Muscle of leg (tissue), 11 donors: ENCODE measurements around the gene VPS37B. TPM values are rescaled to one million over a fixed set of nuclear protein-coding genes. Genes with fewer than 3 reads are reported as not detected.
"Not testable (repeated sequence)": the region's sequence is repeated elsewhere in the genome, so short reads cannot be mapped to it uniquely, and the experiment has no call there.

Experiments
- DNase-seq: peaks from one replicate; pipeline ENCODE4 v3.0.0; 2013
- H3K27ac ChIP-seq: one replicate; pipeline ENCODE4 v1.5.1; 2013; ENCODE audit warnings: mild to moderate bottlenecking, low read length, control low read depth
- H3K27me3 ChIP-seq: one replicate; pipeline ENCODE4 v1.6.1; 2013; ENCODE audit warnings: low read length; ENCODE audit not compliant: control insufficient read depth, insufficient read depth
- H3K36me3 ChIP-seq: one replicate; pipeline ENCODE4 v1.6.1; 2013; ENCODE audit warnings: low read length; ENCODE audit not compliant: control insufficient read depth, insufficient read depth
- H3K4me1 ChIP-seq: one replicate; pipeline ENCODE4 v1.6.1; 2013; ENCODE audit warnings: low read length; ENCODE audit not compliant: control insufficient read depth, insufficient read depth
- H3K4me3 ChIP-seq: one replicate; pipeline ENCODE4 v1.5.1; 2013; ENCODE audit warnings: low read length, control low read depth
- H3K9me3 ChIP-seq: replicated peaks from 2 replicates; pipeline ENCODE4 v1.6.1; 2013; ENCODE audit warnings: low read depth, low read length; ENCODE audit not compliant: control insufficient read depth
- WGBS: methylation state at CpG from one replicate; pipeline ENCODE4 v1.1.5; 2013; ENCODE audit warnings: missing lambda C conversion rate; ENCODE audit not compliant: insufficient coverage; 5-methylcytosine and 5-hydroxymethylcytosine counted together
- polyA plus RNA-seq, 8 donors: library from polyadenylated mRNA; unstranded; fragments of 120-200 nt; gene quantifications; one replicate each; pipeline versions ENCODE4 v1.2.1 to v1.2.3, GENCODE V29; 2013; ENCODE audit warnings: inconsistent platforms in 1 of 8, low replicate concordance in 1 of 8; ENCODE audit not compliant: insufficient read length in 8 of 8, insufficient read depth in 1 of 8
- total RNA-seq: library from RNA; stranded (reverse); fragments of 120-200 nt; gene quantifications from one replicate; pipeline ENCODE4 v1.2.4, GENCODE V29; 2013

Gene VPS37B
- total and polyA plus RNA-seq, 9 donors: 15.6 to 29.0 (median 25.1) TPM

GRCh38 chr12:122893208-122894153 is 2.4 kb downstream of the VPS37B start:
- Histone ChIP-seq H3K27me3 (peaks cover 2% of the 10 kb centered on the region), H3K4me1 (peaks cover 50% of the 10 kb centered on the region), H3K4me3 (no peak overlapping the region), H3K27ac (peak overlapping the region; percentile 94), H3K36me3 (no peaks in the 10 kb centered on the region), H3K9me3 (peaks cover 3% of the 10 kb centered on the region)
- DNase-seq: no peak
- WGBS: no CpG with 5 or more reads among the region's 7 CpGs

DNA sequence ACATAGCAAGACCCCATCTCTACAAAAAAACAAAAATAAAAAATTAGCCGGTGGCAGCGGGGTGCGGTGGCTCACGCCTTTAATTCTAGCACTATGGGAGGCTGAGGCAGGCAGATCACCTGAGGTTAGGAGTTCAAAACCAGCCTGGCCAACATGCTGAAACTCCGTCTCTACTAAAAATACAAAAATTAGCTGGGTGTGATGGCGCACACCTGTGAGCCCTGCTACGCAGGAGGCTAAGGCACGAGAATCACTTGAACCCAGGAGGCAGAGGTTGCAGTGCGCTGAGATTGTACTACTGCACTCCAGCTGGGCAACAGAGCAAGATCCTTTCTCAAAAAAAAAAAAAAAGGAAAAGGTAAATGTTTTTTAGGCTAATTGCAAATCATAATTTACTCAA is 3.2 kb downstream of the VPS37B start:
- H3K36me3 ChIP-seq, H3K27me3 ChIP-seq, H3K9me3 ChIP-seq, DNase-seq, H3K4me3 ChIP-seq: not testable (repeated sequence)
- Histone ChIP-seq H3K27ac (peak overlapping the region; percentile 87), H3K4me1 (peaks cover 55% of the 10 kb centered on the region)
- WGBS: 100% methylated on average over 6 of the region's 9 CpGs

DNA sequence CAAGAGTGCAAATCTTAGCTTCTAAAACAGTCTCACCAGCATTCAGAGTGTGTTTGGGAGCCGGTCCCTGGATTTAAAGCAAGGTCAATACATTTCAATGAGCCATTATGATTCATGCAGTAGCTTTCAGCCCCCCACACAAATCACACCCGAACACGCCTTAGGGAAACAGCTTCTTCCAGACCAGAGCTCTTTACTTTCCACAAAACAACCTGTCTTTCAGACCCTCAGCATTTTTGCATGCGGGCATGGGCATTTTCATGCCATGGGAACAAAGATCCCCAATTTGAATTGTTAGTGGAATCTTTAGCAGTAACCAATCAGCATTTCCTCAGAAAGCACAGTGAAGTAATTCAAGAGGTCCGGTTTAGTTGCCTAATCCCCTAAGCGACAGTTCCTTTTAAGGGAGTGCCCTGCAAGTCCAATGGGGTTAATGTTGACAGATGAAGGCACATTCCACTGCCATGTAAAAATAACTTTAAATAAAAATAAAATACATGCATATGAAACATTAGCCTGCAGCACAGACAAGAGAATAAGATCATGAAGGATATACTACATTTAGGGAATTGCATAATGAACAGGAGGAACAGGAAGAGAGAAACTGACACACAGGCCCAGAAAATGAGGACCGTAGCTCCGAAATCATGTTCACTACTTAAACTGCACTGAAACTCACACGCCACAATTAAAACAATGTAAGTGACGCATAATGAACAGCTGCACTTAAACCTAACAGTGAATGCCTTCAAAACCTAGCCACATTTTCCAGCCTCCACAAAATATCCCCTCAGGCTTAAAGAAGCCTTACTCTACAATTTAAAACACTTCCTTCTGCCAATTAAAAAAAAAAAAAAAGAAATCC is 4.0 kb downstream of the VPS37B start:
- Histone ChIP-seq H3K4me1 (peaks cover 63% of the 10 kb centered on the region), H3K9me3 (peaks cover 3% of the 10 kb centered on the region), H3K36me3 (no peaks in the 10 kb centered on the region), H3K27ac (peak overlapping the region; percentile 87), H3K27me3 (peaks cover 2% of the 10 kb centered on the region), H3K4me3 (no peak overlapping the region)
- DNase-seq: peak; percentile 64
- 43% methylated on average over 7 of the region's 10 CpGs for WGBS

GRCh38 chr12:122889761-122890520 is 6.0 kb downstream of the VPS37B start:
- Histone ChIP-seq H3K9me3 (no peaks in the 10 kb centered on the region), H3K27me3 (no peaks in the 10 kb centered on the region), H3K4me3 (no peak overlapping the region), H3K27ac (peak overlapping the region; percentile 38), H3K4me1 (peaks cover 56% of the 10 kb centered on the region), H3K36me3 (no peaks in the 10 kb centered on the region)
- 64% methylated on average over 2 of the region's 13 CpGs for WGBS
- DNase-seq: no peak

- H3K4me3 ChIP-seq: peak overlapping the region; percentile 2
- DNase-seq: peak; percentile 65
Measured at GRCh38 chr12:122888232-122888752, 7.6 kb downstream of the VPS37B start.

DNA sequence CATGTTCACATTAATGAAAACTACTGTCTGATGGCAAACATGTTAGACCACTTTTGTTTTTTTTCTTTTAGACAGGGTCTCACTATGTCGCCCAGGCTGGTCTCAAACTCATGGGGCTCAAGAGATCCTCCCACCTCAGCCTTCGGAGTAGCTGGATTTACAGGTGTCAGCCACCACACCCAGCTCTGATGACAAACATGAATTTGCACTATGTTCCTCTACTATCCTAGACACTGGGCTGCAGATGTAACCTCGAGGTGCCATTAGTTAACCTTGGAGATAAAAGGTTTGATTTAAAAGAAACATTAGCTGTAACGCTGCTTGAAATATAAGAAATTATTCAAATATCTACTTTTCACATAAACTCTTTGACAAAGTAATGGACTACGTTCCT is 8.1 kb downstream of the VPS37B start:
- Histone ChIP-seq H3K36me3 (no peaks in the 10 kb centered on the region), H3K27me3 (no peaks in the 10 kb centered on the region), H3K4me1 (peaks cover 50% of the 10 kb centered on the region), H3K9me3 (no peaks in the 10 kb centered on the region), H3K4me3 (no peak overlapping the region), H3K27ac (peak overlapping the region; percentile 92)
- no peak for DNase-seq
- 75% methylated on average over 1 of the region's 5 CpGs for WGBS

More at GRCh38 chr12:122888232-122888752, 7.6 kb downstream of the VPS37B start:
- Histone ChIP-seq H3K27ac (peak overlapping the region; percentile 92), H3K36me3 (no peaks in the 10 kb centered on the region), H3K9me3 (no peaks in the 10 kb centered on the region), H3K27me3 (no peaks in the 10 kb centered on the region), H3K4me1 (peaks cover 51% of the 10 kb centered on the region)
- WGBS: 33% methylated on average over 10 of the region's 12 CpGs

GRCh38 chr12:122886851-122887818 is 8.8 kb downstream of the VPS37B start:
- no peaks in the 10 kb centered on the region for H3K27me3 ChIP-seq
- H3K4me3 ChIP-seq: no peak overlapping the region
- no peaks in the 10 kb centered on the region for H3K9me3 ChIP-seq
- WGBS: 60% methylated on average over 8 of the region's 10 CpGs
- H3K4me1 ChIP-seq: peaks cover 45% of the 10 kb centered on the region
- peak overlapping the region; percentile 92 for H3K27ac ChIP-seq
- DNase-seq: no peak
- no peaks in the 10 kb centered on the region for H3K36me3 ChIP-seq

DNA sequence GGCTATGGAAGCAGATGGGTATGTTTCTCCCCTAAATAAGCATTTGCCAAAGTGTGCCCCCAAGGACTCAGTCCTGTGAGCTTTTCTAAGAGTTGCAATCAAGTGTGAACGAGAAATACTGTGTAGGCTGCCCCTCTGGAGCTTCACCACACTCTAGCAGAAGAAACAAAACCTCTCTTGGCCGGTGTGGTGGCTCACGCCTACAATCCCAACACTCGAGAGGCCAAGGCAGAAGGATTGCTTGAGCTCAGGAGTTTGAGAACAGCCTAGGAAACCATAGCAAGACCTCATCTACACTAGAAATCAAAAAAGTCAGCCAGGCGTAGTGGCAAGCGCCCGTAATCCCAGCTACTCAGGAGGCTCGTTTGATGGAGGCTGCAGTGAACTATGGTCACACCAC is 9.8 kb downstream of the VPS37B start:
- Histone ChIP-seq H3K4me1 (peaks cover 41% of the 10 kb centered on the region), H3K4me3 (no peak overlapping the region), H3K9me3 (no peaks in the 10 kb centered on the region), H3K27ac (no peak overlapping the region), H3K27me3 (no peaks in the 10 kb centered on the region), H3K36me3 (no peaks in the 10 kb centered on the region)
- DNase-seq: no peak
- 86% methylated on average over 4 of the region's 8 CpGs for WGBS

- WGBS: no CpG with 5 or more reads among the region's 4 CpGs
- Histone ChIP-seq H3K4me3 (no peak overlapping the region), H3K36me3 (no peaks in the 10 kb centered on the region), H3K27me3 (no peaks in the 10 kb centered on the region), H3K27ac (no peak overlapping the region), H3K9me3 (no peaks in the 10 kb centered on the region), H3K4me1 (peaks cover 44% of the 10 kb centered on the region)
- no peak for DNase-seq
Measured at GRCh38 chr12:122884860-122885259, 11.1 kb downstream of the VPS37B start.
